ENCODE data around the gene SGK2.

SGK2 gene

DNA sequence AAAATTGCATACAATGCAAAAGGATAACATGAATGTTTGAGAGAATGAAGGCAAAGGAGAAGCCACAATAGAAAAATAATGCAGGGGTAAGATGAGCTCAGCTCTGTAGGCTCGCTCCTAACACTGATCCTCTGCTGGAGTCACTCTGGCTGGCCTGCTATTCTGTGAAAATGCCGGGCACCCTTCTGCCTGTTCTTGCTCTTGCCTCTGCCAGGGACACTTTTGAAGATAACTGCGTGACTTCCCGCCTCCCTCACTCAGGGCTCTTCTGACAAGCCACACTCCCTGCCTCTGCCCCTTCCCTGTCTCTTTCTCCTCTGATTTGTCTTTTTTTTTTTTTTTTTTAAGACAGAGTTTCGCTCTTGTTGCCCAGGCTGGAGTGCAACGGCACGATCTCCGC lies 72.8 kb downstream of the SGK2 start:
- DNase-seq: no peak
